ENCODE results near the gene TTLL5. TPM values are rescaled to one million over a fixed set of nuclear protein-coding genes. Genes with fewer than 3 reads are reported as not detected.

TTLL5 gene
- total and polyA plus RNA-seq, 9 of the 15 experiments (the other 6 are each of a cell fraction or from before 2014, with no cell fraction given), result 4.1 to 18.9 (median 12.6) TPM

- no peaks in the 10 kb centered on the region for H3K36me3 ChIP-seq (ENCODE audit: control insufficient read depth, insufficient read depth, low read length)
- intact Hi-C loops (cut with micrococcal nuclease), result loop anchor here (1.0 to 2.0 kb wide), 4 partner anchors 71 to 195 kb away; no protein-coding TSS in a partner anchor
- ChIA-PET POLR2A (interaction anchor here (0.6 to 1.3 kb wide), 3 partner anchors 15 to 1511 kb away, joined by 3 to 6 read pairs (median 4); no protein-coding TSS in a partner anchor), CTCF (ENCODE audit: low intra/inter-chr PET ratio) (interaction anchor here (0.7 to 1.5 kb wide), 4 partner anchors 76 to 1320 kb away, joined by 3 to 6 read pairs (median 4); partner anchors contain the start of gene TGFB3)
- no peak overlapping the region for H3K4me2 ChIP-seq (ENCODE audit: insufficient read depth, low read length)
- H3K9me3 ChIP-seq (replicated peaks; ENCODE audit: control insufficient read depth, insufficient read depth, low read depth, low read length), result no peaks in the 10 kb centered on the region
- H3K27ac ChIP-seq (ENCODE audit: extremely low read depth, low read depth, low read length), result no peak overlapping the region
- DNase-seq (ENCODE audit: extremely low read depth in 1 of 4, low spot score in 3 of 4), result no peak
- in situ Hi-C loops (cut with MboI), result loop anchor here (5.0 kb wide), 1 partner anchor 76 kb away; the partner anchor contains the start of gene TGFB3
- H4K20me1 ChIP-seq (replicated peaks; ENCODE audit: control insufficient read depth, insufficient read depth, low read length), result no peaks in the 10 kb centered on the region
- no TSS peak for BruUV-seq (replicated peaks)
- H3K4me3 ChIP-seq, result no peak overlapping the region
- H3K9ac ChIP-seq (ENCODE audit: insufficient read depth in 1 of 2, low read depth in 2 of 2, low read length in 2 of 2), result no peak overlapping the region
- peaks cover 2 to 6% of the 10 kb centered on the region in 2 experiments; a peak in 2 of 5 replicates for H3K4me1 ChIP-seq (replicated peaks in 1 of 2; ENCODE audit: control insufficient read depth in 2 of 2, insufficient read depth in 2 of 2, low read length in 2 of 2)
- no peak for FAIRE-seq
- no peaks in the 10 kb centered on the region for H3K79me2 ChIP-seq (ENCODE audit: control insufficient read depth, insufficient read depth, low read length)
- no peaks in the 10 kb centered on the region for H3K9me1 ChIP-seq (ENCODE audit: control insufficient read depth, insufficient read depth, low read length)
- H3K27me3 ChIP-seq (ENCODE audit: control insufficient read depth in 2 of 2, insufficient read depth in 2 of 2, low read length in 2 of 2), result no peaks in the 10 kb centered on the region
- WGBS (ENCODE audit: insufficient coverage, low coverage, missing lambda C conversion rate), result 63% methylated on average over 5 of the region's 5 CpGs
- no peak for ATAC-seq
- no peak overlapping the region for H2AFZ ChIP-seq (ENCODE audit: low read depth, low read length)
- TF ChIP-seq GATAD2B (IDR thresholded peaks at IDR 0.05; ENCODE audit: borderline replicate concordance) (no peak), ELF2 (CRISPR knock-in tag; IDR thresholded peaks at IDR 0.05) (no peak), RFX1 (IDR thresholded peaks at IDR 0.05) (no peak), ZNF707 (CRISPR knock-in tag; conservative IDR thresholded peaks at IDR 0.05) (peak; percentile 77), ZNF184 (CRISPR knock-in tag; IDR thresholded peaks at IDR 0.05) (no peak)
These were observed 245.2 kb downstream of the TTLL5 start for GRCh38 chr14:75906228-75906627.
